K562 (cell line): ENCODE results near the gene KHNYN.

Experiments used
- BCL6 ChIP-seq: fragments of 250-450 bp; sonication (Bioruptor Pico); IDR thresholded peaks from 2 replicates; pipeline ENCODE4 v1.4.0; 2020
- EZH2 ChIP-seq: IDR thresholded peaks from 2 replicates; pipeline ENCODE4 v1.6.1; 2012; ENCODE audit warnings: low read depth, mild to moderate bottlenecking, inconsistent platforms, low read length, borderline replicate concordance
- FOXA3 ChIP-seq, 2 experiments: fragments of 450-650 bp in 1 of 2; sonication (generic) in 1 of 2; formaldehyde crosslinking; IDR thresholded peaks in 1 of 2; conservative IDR thresholded peaks in 1 of 2; 2 replicates each; pipeline versions ENCODE4 v1.4.0 to v1.8.0; 2020 to 2022; ENCODE audit warnings: mild to moderate bottlenecking in 2 of 2, missing genetic modification reagents in 1 of 2
- JUNB ChIP-seq: fragments of 450-650 bp; formaldehyde crosslinking; conservative IDR thresholded peaks from 2 replicates; pipeline ENCODE4 v1.4.0; 2020; ENCODE audit warnings: mild to moderate bottlenecking
- NR2F6 ChIP-seq: fragments of 450-650 bp; formaldehyde crosslinking; IDR thresholded peaks from 2 replicates; pipeline ENCODE4 v1.4.0; 2020; ENCODE audit warnings: mild to moderate bottlenecking
- PRMT5 ChIP-seq: sonication (generic); formaldehyde crosslinking; IDR thresholded peaks from 2 replicates; pipeline ENCODE4 v1.5.0; 2020; ENCODE audit warnings: missing genetic modification reagents
- ZBTB43 ChIP-seq: sonication (generic); formaldehyde crosslinking; IDR thresholded peaks from 2 replicates; pipeline ENCODE4 v1.8.0; 2023; ENCODE audit warnings: mild to moderate bottlenecking, missing genetic modification reagents
- ZFPM2 ChIP-seq: fragments of 250-450 bp; sonication (Bioruptor Pico); IDR thresholded peaks from 2 replicates; pipeline ENCODE4 v1.5.1; 2022; ENCODE audit warnings: mild to moderate bottlenecking
- ZNF140 ChIP-seq: fragments of 250-450 bp; sonication (Bioruptor Pico); IDR thresholded peaks from 2 replicates; pipeline ENCODE4 v1.8.0; 2021; ENCODE audit warnings: moderate library complexity, mild to moderate bottlenecking, inconsistent platforms
- ZNF398 ChIP-seq: fragments of 250-450 bp; sonication (Bioruptor Pico); IDR thresholded peaks from 2 replicates; pipeline ENCODE4 v1.8.0; 2021; ENCODE audit warnings: moderate library complexity, mild to moderate bottlenecking, inconsistent platforms

GRCh38 chr14:24425704-24426103 is 4.0 kb upstream of the KHNYN start:
- TF ChIP-seq ZBTB43 (CRISPR knock-in tag) (no peak), ZNF398 (CRISPR knock-in tag) (no peak), JUNB (CRISPR knock-in tag) (no peak), ZFPM2 (CRISPR knock-in tag) (no peak), EZH2 (no peak), ZNF140 (CRISPR knock-in tag) (no peak), PRMT5 (CRISPR knock-in tag) (no peak), BCL6 (CRISPR knock-in tag) (no peak), NR2F6 (no peak), FOXA3 (CRISPR knock-in tag; conservative IDR thresholded peaks at IDR 0.05 in 1 of 2, IDR thresholded peaks at IDR 0.05 in 1 of 2) (no peak)
